Hepatocyte (in vitro differentiated cells): ENCODE results near the gene PEAK1. TPM values are rescaled to one million over a fixed set of nuclear protein-coding genes. Genes with fewer than 3 reads are reported as not detected.
A peak's percentile ranks its signal among the peaks of the same experiment; 100 is the strongest.

Source experiments
- DNase-seq: peaks from one replicate; pipeline ENCODE4 v3.0.0-alpha.2; 2016; ENCODE audit warnings: low spot score
- H2AFZ ChIP-seq: fragments of 200-600 bp; sonication (generic); 2 replicates; pipeline ENCODE4 v1.6.0; 2016; ENCODE audit warnings: antibody characterized with exemption, mild to moderate bottlenecking
- H3K27ac ChIP-seq: fragments of 200-600 bp; sonication (generic); 2 replicates; pipeline ENCODE4 v1.5.1; 2016; ENCODE audit warnings: mild to moderate bottlenecking
- H3K27me3 ChIP-seq: fragments of 200-600 bp; sonication (generic); 2 replicates; pipeline ENCODE4 v1.6.1; 2016
- H3K36me3 ChIP-seq: fragments of 200-600 bp; sonication (generic); replicated peaks from 2 replicates; pipeline ENCODE4 v1.5.1; 2016; ENCODE audit warnings: low read depth; ENCODE audit not compliant: insufficient read depth
- H3K4me1 ChIP-seq: fragments of 200-600 bp; sonication (generic); 2 replicates; pipeline ENCODE4 v1.5.1; 2016; ENCODE audit warnings: mild to moderate bottlenecking, moderate library complexity; ENCODE audit not compliant: insufficient read depth
- H3K4me2 ChIP-seq: fragments of 200-600 bp; sonication (generic); 2 replicates; pipeline ENCODE4 v1.6.0; 2016
- H3K4me3 ChIP-seq: fragments of 200-600 bp; sonication (generic); 2 replicates; pipeline ENCODE4 v1.5.1; 2016; ENCODE audit warnings: mild to moderate bottlenecking
- H3K79me2 ChIP-seq: fragments of 200-600 bp; sonication (generic); 2 replicates; pipeline ENCODE4 v1.6.0; 2017; ENCODE audit warnings: mild to moderate bottlenecking
- H3K9me2 ChIP-seq: fragments of 200-600 bp; sonication (generic); replicated peaks from 2 replicates; pipeline ENCODE4 v1.6.0; 2017; ENCODE audit warnings: mild to moderate bottlenecking; ENCODE audit not compliant: insufficient read depth
- H3K9me3 ChIP-seq: fragments of 200-600 bp; sonication (generic); 2 replicates; pipeline ENCODE4 v1.5.1; 2016; ENCODE audit warnings: low read depth, mild to moderate bottlenecking
- H4K20me1 ChIP-seq: fragments of 200-600 bp; sonication (generic); 2 replicates; pipeline ENCODE4 v1.6.0; 2016; ENCODE audit warnings: mild to moderate bottlenecking; ENCODE audit not compliant: insufficient read depth, poor library complexity, severe bottlenecking
- CTCF ChIP-seq: fragments of 200-600 bp; sonication (generic); IDR thresholded peaks from 2 replicates; pipeline ENCODE4 v1.5.1; 2016; ENCODE audit warnings: antibody characterized with exemption, mild to moderate bottlenecking; ENCODE audit not compliant: poor library complexity
- EZH2 ChIP-seq: fragments of 200-600 bp; sonication (generic); IDR thresholded peaks from 2 replicates; pipeline ENCODE4 v1.6.1; 2016; ENCODE audit warnings: antibody characterized with exemption, mild to moderate bottlenecking, borderline replicate concordance
- EZH2phosphoT487 ChIP-seq: fragments of 200-600 bp; sonication (generic); IDR thresholded peaks from one replicate; pipeline ENCODE4 v1.6.1; 2018; ENCODE audit warnings: antibody characterized with exemption, mild to moderate bottlenecking, low read depth, moderate library complexity; ENCODE audit not compliant: unreplicated experiment, severe bottlenecking
- WGBS: methylation state at CpG from one replicate; pipeline ENCODE4 v1.1.6; 2016; ENCODE audit warnings: low lambda C conversion rate; ENCODE audit errors: missing lambda C conversion rate; 5-methylcytosine and 5-hydroxymethylcytosine counted together
- polyA plus RNA-seq: library from polyadenylated mRNA; unstranded; fragments of >200 nt; fragmentation: Nextera tagmentation; extraction: Ambion mirVana; gene quantifications from 2 replicates; pipeline ENCODE4 v1.2.1, GENCODE V29; 2016
- total RNA-seq: library from RNA; depleted of rRNA; stranded (reverse); fragments of >200 nt; gene quantifications from 2 replicates; pipeline ENCODE4 v1.2.3, GENCODE V29; 2014

The PEAK1 gene
- total and polyA plus RNA-seq, 2 experiments from 2014 or later, result 8.1 to 27.1 TPM

GRCh38 chr15:77235566-77235965 lies 184.3 kb downstream of the PEAK1 start:
- no peak for DNase-seq
- no peaks in the 10 kb centered on the region for H3K9me3 ChIP-seq
- no peaks in the 10 kb centered on the region for H4K20me1 ChIP-seq
- H3K27me3 ChIP-seq, result no peaks in the 10 kb centered on the region
- H3K36me3 ChIP-seq, result no peaks in the 10 kb centered on the region
- 93% methylated on average over 2 of the region's 2 CpGs for WGBS
- H3K4me1 ChIP-seq, result no peaks in the 10 kb centered on the region
- H3K79me2 ChIP-seq, result no peaks in the 10 kb centered on the region
- no peak overlapping the region for H2AFZ ChIP-seq
- H3K4me2 ChIP-seq, result no peak overlapping the region
- TF ChIP-seq EZH2phosphoT487 (no peak), EZH2 (no peak), CTCF (no peak)
- no peak overlapping the region for H3K27ac ChIP-seq
- no peak overlapping the region for H3K4me3 ChIP-seq
- H3K9me2 ChIP-seq, result no peaks in the 10 kb centered on the region

DNA sequence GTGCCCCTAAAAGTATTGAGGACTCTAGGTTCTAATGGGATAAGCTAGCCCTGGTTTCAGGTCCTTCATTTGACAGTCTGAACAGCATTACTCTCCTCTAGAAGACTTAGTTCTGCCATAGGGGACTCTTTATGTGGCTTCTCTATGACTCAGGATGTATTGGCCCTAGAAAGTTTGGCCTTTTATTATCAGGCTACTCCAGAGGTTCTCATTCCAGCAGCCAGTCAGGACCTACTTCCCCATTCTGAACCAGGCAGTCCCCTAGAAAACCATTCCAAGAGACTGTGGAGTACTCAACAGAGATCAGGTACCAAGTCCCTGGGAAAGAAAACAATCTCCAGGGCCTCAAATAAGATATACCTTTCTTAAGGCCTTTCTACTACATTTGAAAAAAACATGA lies 191.1 kb downstream of the PEAK1 start:
- Histone ChIP-seq H3K9me3 (no peaks in the 10 kb centered on the region), H2AFZ (no peak overlapping the region), H3K4me3 (no peak overlapping the region), H3K79me2 (no peaks in the 10 kb centered on the region), H3K4me1 (peaks cover 10% of the 10 kb centered on the region), H3K36me3 (no peaks in the 10 kb centered on the region), H3K9me2 (no peaks in the 10 kb centered on the region), H4K20me1 (no peaks in the 10 kb centered on the region), H3K27ac (no peak overlapping the region), H3K4me2 (no peak overlapping the region), H3K27me3 (no peaks in the 10 kb centered on the region)
- no peak for DNase-seq
- TF ChIP-seq EZH2 (no peak), EZH2phosphoT487 (no peak), CTCF (no peak)

DNA sequence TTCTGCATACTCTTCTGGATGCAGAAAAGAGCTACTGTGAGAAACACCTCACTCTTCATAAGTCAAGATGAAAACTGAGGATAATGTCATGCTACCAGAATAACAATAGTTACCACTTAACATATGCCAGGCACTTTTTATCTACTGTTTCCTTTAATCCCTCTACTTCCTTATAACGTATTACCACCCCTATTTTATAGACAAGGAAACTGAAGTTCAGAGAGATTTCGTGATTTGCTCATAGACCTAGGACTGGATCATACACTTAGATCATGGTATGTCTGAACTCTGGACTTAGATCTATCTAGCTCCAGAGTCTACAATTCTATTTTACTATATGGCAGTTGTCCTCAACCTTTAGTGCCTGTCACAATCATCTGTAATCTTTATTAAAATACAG lies 193.3 kb downstream of the PEAK1 start:
- peak overlapping the region; percentile 32 for H3K27ac ChIP-seq

More for the DNA sequence above, 193.3 kb downstream of the PEAK1 start:
- no peak overlapping the region for H3K4me3 ChIP-seq
- H3K4me2 ChIP-seq, result no peak overlapping the region
- H3K9me3 ChIP-seq, result no peaks in the 10 kb centered on the region
- H3K9me2 ChIP-seq, result no peaks in the 10 kb centered on the region
- WGBS, result 56% methylated on average over 2 of the region's 2 CpGs
- no peaks in the 10 kb centered on the region for H4K20me1 ChIP-seq
- H3K36me3 ChIP-seq, result no peaks in the 10 kb centered on the region
- no peak overlapping the region for H2AFZ ChIP-seq
- no peak for DNase-seq
- no peaks in the 10 kb centered on the region for H3K27me3 ChIP-seq
- H3K79me2 ChIP-seq, result no peaks in the 10 kb centered on the region
- peaks cover 10% of the 10 kb centered on the region for H3K4me1 ChIP-seq
- TF ChIP-seq CTCF (no peak), EZH2 (no peak), EZH2phosphoT487 (no peak)
